ENCODE data around the gene TREML1.

Gene TREML1

DNA sequence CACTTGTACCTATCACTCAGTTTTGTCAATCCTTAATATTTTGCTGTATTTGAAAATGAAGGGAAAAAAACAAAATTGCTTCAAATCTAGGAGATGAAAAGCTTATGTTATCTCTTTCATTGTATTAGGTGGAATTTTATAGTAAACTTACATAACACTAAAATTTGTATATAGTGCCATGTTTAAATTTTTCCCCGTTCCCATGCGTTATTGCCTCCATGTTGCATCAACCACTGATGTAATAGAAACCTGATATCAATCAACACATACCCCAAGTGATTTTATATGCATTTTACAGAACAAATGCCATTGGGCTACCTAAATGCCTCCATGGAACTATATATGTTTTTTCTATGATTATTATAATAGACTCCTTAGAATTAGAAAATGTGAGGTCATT, 23.5 kb upstream of the TREML1 start:
- TF ChIP-seq CTCF (conservative IDR thresholded peaks at IDR 0.05; ENCODE audit: low read length): no peak
- H3K4me3 ChIP-seq (ENCODE audit: low read length): no peak overlapping the region
- no peak for DNase-seq (ENCODE audit: low read depth)

GRCh38 chr6:41177287-41177686, 23.1 kb upstream of the TREML1 start:
- no peak overlapping the region for H3K4me3 ChIP-seq (ENCODE audit: low read length)
- no peak for DNase-seq (ENCODE audit: low read depth)
- TF ChIP-seq CTCF (conservative IDR thresholded peaks at IDR 0.05; ENCODE audit: low read length): no peak

GRCh38 chr6:41176189-41176588, 22.0 kb upstream of the TREML1 start:
- no peak for DNase-seq (ENCODE audit: low read depth)
- H3K4me3 ChIP-seq (ENCODE audit: low read length): no peak overlapping the region
- no peak for TF ChIP-seq CTCF (conservative IDR thresholded peaks at IDR 0.05; ENCODE audit: low read length)

GRCh38 chr6:41175084-41175483, 20.9 kb upstream of the TREML1 start:
- no peak for TF ChIP-seq CTCF (conservative IDR thresholded peaks at IDR 0.05; ENCODE audit: low read length)
- DNase-seq (ENCODE audit: low read depth): no peak
- H3K4me3 ChIP-seq (ENCODE audit: low read length): no peak overlapping the region

DNA sequence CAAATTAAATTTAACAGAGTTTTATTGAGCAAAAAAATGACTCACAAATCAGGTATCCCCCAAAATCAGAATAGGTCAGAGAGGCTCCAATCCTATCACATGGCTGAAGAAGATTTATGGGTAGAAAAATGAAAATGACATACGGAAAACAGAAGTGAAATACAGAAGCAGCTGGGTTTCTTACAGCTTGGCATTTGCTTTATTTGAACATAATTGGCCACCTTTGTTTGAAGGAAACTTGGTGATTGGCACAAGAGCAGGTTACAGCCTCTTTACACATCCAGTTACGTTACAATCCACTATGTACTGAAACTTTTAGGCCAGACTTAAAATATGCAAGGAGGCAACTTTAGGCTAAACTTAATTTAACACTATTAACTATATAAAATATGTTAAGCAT, 20.5 kb upstream of the TREML1 start:
- DNase-seq (ENCODE audit: low read depth): no peak
- TF ChIP-seq CTCF (conservative IDR thresholded peaks at IDR 0.05; ENCODE audit: low read length): no peak
- H3K4me3 ChIP-seq (ENCODE audit: low read length): no peak overlapping the region

GRCh38 chr6:41171908-41172307, 17.8 kb upstream of the TREML1 start:
- H3K4me3 ChIP-seq (ENCODE audit: low read length): no peak overlapping the region
- no peak for TF ChIP-seq CTCF (conservative IDR thresholded peaks at IDR 0.05; ENCODE audit: low read length)
- no peak for DNase-seq (ENCODE audit: low read depth)

GRCh38 chr6:41170547-41171160, 16.5 kb upstream of the TREML1 start:
- no peak for TF ChIP-seq CTCF (conservative IDR thresholded peaks at IDR 0.05; ENCODE audit: low read length)
- no peak for DNase-seq (ENCODE audit: low read depth)
- H3K4me3 ChIP-seq (ENCODE audit: low read length): no peak overlapping the region

Data from AG10803 (cell line).